PC-9 (cell line): Measurements from ENCODE around the gene OGG1.

Source experiments
- CTCF ChIP-seq: fragments of 200-600 bp; sonication (generic); conservative IDR thresholded peaks from 2 replicates; pipeline ENCODE4 v1.6.1; 2017; ENCODE audit warnings: mixed run types, antibody characterized with exemption, mild to moderate bottlenecking, moderate library complexity
- EZH2 ChIP-seq: fragments of 200-600 bp; sonication (generic); IDR thresholded peaks from 2 replicates; pipeline ENCODE4 v1.8.0; 2017; ENCODE audit warnings: antibody characterized with exemption, low read depth

DNA sequence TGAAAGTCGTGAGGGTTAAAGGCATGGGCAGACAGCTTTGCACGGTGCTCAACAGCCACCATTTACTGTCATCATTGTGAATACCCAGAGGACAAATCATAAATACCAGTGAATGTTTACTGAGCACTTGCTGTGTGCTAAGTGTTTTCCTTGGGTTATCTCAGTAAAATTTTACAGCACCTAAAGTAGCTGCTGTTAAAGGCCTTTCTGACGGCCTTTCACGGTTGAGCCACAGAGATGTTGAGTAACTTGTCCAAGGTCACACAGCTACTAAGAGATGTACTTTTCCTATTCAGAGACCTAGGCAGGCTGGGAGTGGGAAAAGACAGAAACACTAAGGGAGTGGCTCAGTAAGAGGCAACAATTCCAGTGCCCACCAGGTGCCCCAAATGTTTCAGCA lies 46.5 kb upstream of the OGG1 start:
- no peak for TF ChIP-seq CTCF
- TF ChIP-seq EZH2, result no peak
